Nucleus accumbens (tissue), 56 donors: Measurements from ENCODE around the gene ABHD2.
"Not testable (repeated sequence)": the region's sequence is repeated elsewhere in the genome, so short reads cannot be mapped to it uniquely, and the experiment has no call there.

ENCODE experiments used
- DNase-seq, 56 donors: peaks; one replicate each; lab custom pipeline; 2025; lab: John Stamatoyannopoulos, UW

The ABHD2 gene

GRCh38 chr15:89117790-89118189 lies 29.5 kb downstream of the ABHD2 start:
- no peak for DNase-seq

- no peak for DNase-seq
Observed at GRCh38 chr15:89118481-89118989, 30.3 kb downstream of the ABHD2 start.

- DNase-seq: no peak
Observed at GRCh38 chr15:89119489-89120478, 31.5 kb downstream of the ABHD2 start.

DNA sequence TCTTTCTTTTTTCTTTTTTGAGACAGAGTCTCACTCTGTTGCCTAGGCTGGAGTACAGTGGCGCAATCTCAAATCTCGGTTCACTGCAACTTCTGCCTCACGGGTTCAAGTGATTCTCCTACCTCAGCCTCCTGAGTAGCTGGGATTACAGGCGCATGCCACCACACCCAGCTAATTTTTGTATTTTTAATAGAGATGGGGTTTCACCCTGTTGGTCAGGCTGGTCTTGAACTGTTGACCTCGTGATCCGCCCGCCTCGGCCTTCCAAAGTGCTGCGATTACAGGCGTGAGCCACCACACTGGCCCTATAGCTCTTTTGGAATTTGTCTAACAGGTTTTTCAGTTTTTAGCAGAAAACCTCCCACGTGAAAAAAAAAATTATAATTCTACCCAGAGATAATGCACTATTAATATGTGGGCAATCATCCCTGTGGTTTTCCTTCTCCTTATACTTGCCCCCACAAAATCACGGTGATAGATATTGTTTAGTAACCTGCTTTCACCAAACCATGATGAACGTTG lies 32.3 kb downstream of the ABHD2 start:
- DNase-seq: not testable (repeated sequence)

DNA sequence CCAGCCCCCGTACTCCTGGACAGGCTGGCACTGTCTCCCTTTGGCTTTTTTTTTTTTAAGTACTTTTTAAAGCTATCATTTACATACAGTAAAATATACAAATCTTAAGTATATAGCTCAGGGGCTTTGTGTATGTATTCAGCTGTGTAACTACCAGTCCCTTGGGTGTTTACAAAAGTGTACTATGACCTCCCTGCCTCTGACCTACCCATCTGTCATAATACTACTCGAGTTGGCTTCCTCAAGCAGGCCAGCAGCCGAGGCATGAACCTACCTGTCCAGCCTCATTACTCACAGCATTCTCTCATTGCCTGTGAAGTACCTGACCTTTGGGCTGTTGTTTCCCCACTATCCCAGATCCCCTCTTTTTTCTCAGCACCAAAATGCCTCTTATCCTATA lies 33.2 kb downstream of the ABHD2 start:
- DNase-seq: no peak

DNA sequence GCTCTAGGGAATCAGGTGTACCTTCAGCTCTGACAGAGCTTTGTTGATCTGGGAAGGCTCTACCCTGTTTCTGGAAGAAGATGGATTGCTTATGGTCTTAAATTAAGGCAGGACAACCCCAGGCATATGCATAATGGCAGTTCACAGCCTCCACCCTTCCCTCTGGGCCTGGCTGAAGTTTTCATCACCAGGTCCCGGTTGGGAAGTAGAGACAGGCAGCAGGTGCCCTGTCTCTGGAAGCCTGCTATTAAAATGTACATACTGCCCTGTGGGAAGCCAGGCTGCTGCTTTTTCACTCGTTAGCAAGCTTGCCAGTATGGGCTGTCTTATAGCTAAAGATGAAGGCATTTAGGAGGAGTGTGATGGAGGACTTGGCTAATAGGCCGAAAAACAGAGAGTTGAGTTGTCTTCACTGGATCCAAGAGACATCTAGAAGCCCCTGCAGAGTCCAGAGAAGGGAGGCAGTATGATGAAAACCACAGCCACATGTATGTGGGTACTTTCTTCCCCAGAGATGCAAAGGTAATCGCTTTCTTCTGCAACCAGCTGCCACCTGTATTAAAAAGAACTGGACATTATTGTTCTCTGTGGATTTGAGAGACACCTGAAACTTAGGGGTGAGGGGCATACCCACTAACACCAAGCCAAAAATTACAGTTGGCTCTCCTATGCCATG lies 34.4 kb downstream of the ABHD2 start:
- DNase-seq: no peak

DNA sequence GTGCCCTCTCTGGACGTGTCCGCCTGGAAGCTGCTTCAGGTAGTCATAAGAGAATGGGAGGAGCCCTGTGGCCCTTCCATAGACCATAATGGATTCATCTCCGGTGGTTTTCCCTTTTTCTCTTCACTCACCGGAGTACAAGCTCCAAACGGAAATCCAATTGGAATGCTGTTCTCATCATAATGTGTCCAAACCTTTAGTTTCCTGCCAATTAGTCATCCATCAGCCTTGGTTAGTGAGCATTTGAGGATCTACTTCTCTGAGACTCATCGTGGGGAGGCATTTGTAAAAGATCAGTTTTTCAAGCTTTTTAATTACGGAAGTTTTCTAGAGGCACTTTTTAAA lies 34.9 kb downstream of the ABHD2 start:
- no peak for DNase-seq

GRCh38 chr15:89125088-89125826 lies 37.0 kb downstream of the ABHD2 start:
- no peak for DNase-seq

DNA sequence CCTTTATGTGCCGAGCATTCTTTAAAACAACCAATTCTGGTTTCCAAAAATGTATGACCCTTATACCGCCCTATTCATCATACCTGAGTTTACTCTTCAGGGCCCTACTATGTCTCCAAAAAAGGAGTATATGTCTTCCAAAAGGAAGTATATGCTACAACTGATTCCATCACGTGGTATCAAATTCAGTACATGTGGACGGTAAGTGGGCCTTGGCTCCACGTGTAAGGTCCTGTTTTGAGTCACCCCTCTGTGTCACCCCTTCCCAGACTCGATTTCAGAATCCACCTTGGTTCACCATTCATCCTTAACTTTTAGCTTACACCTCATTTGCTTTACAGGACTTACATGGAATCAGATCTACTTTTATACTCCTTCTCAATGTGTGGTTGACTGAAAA lies 37.8 kb downstream of the ABHD2 start:
- DNase-seq: no peak

GRCh38 chr15:89127054-89127702 lies 38.9 kb downstream of the ABHD2 start:
- no peak for DNase-seq

DNA sequence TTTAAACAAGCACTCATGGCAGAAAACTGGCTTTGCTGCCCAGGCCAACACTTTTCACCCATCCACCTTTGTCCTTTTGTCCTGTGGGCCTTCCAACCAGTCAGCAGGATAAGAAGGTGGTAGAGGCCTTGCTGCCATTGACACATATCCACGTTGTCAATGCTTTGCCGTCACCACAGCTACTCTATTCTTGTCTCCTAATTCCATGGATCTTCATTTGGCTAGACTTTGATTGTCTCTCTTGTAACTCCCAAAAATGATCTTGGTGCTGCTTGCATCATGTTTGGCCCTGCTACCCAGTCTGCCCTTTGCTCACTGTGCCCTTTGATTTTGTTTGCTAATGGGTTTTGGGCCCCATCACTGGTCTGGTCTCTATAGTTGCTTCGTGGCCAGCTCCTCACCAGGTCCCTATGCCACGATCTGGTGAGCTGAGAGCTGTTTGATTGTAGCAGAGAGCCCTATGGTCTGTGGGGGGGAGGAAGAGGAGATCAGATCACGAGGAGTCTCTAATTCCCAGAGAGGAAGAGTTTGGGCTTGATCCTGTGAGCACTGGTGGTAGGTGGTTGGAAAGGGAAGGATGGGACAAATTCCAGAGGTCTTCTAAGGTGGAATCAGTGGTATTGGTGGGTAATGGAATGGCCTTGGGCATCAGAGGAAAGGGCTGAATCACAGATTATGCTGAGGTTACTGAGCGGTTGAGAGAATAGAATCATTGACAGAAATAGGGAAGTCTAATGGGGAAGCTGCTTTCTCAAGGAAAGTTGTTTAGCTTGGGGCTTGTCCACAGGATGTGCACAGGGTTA lies 40.3 kb downstream of the ABHD2 start:
- no peak for DNase-seq

DNA sequence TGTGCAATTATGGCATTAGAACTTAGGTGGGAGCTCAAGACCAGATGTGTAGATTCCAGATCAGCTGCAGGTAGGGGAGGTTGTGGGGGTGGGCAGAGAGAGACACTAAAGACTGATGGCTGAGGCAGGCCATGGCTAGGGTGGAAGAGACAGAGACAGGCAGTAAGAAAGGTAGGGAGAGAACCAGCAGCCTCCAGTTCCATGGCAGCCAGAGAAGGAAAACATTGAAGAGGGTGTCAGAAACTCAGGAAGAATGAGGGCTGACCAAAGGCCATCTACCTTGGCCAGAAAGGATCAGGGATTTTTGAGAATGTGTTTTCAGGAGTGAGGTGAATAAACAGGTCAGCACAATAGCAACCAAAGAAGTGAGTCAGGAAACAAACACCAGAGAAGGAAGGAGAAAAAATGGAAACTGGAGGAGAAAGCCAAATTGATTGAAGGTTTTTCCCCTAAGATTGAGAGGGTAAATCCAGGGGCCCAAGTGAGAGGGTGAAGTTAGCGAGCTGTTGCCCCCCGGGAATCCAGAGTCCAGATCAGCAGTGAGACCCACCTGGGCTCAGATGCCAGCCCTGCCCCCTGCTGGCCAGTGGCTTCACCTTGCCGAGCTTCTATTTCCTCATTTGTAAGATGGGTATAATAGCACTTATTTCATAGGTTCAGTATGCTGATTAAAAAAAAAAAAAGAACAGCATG lies 41.0 kb downstream of the ABHD2 start:
- DNase-seq: peak in 8 of 56 donors; percentile 14 to 60 (median 18)

GRCh38 chr15:89129816-89130134 lies 41.5 kb downstream of the ABHD2 start:
- no peak for DNase-seq

DNA sequence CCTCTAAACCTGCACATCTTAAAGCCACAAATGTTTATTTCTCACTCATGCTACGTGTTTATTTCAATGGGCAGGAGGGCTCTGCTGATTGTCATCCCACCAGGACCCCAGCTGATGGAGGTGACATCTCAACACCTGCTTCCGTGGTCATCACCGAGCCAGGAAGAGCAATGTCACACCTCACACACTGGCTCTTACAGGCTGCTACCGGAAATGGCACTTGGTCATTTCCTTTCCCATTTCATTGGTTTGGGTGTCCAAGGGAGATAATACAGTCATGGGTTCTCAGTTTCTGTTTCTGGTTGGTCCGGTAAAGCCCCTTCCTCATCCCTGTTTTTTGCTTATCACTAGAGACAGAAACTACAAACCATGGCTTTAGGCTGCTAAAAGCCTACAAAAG lies 41.9 kb downstream of the ABHD2 start:
- DNase-seq: no peak

DNA sequence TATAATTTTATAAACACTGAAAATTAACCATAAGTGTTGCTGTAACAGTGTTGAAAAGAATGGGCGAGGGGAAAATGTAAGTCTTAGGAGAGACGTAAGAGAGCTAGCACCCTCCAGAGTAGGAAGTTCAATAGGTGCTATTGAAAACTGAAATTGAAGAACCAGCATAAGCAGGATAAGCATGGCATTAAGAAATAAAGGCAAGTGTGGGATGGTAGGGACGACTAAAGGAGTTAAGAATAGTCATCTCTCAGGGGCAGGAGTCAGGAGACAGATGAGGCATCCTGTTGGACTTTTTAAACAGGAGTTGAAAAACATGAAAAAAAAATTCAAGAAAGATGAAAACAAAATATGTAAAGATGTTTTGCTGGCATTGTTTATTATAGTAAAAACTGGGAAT lies 43.5 kb downstream of the ABHD2 start:
- DNase-seq: no peak

DNA sequence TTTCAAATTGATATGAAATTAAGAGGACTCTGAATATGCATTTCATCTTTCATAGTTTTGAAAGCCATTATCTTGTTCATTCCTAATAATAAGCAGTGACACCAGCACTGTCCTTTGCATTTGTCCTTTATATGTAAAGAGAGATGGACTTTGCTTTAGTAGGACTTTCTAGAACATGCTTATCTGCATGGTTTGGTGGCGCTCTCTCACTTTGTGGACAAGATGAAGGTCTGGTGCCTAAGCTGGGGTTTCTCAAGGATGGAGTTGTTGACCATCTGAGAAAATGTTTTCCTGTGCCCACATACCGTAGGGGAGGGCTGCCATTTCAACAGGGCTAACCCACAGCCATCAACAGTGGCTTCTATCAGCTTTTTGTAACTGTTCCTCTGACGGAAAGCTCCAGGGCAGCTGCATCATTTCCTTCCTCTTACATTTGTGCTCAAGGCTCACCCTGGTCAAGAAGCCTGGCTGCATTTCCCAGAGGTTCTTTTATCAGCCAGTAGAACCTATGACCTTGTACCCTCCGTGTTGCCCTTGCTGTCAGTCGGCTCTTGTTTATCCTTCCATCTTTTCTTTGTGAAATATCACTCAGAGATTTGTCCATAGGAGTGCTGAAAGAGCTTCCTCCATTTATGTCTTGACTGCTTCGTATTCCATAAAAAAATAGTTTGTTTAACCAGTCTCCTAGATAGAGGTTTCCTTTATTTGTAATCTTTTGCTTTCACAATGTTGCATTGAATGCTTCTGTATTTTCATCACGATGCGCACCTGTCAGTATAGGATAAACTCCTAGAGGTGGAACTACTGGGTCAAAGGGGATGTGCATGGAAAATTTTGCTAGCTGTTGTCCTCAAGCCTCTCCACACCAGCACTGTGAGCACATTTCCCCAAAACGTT lies 44.6 kb downstream of the ABHD2 start:
- DNase-seq: peak in 3 of 56 donors; percentile 7 to 25 (median 21)

GRCh38 chr15:89135387-89136077 lies 47.3 kb downstream of the ABHD2 start:
- not testable (repeated sequence) for DNase-seq
